GM19238 (cell line): ENCODE measurements around the gene RPIA.
"Not testable (repeated sequence)": the region's sequence is repeated elsewhere in the genome, so short reads cannot be mapped to it uniquely, and the experiment has no call there.

Experiments
- DNase-seq: peaks from one replicate; pipeline ENCODE4 v3.0.0; 2011; ENCODE audit warnings: low spot score; ENCODE audit not compliant: insufficient read length

The RPIA gene

GRCh38 chr2:88765889-88766481 is 74.5 kb downstream of the RPIA start:
- not testable (repeated sequence) for DNase-seq

GRCh38 chr2:88770016-88770415 is 78.5 kb downstream of the RPIA start:
- no peak for DNase-seq

GRCh38 chr2:88773233-88774028 is 82.0 kb downstream of the RPIA start:
- DNase-seq = not testable (repeated sequence)

GRCh38 chr2:88789213-88789612 is 97.7 kb downstream of the RPIA start:
- not testable (repeated sequence) for DNase-seq

GRCh38 chr2:88795932-88796331 is 104.5 kb downstream of the RPIA start:
- DNase-seq = not testable (repeated sequence)

GRCh38 chr2:88796523-88796922 is 105.0 kb downstream of the RPIA start:
- not testable (repeated sequence) for DNase-seq

- DNase-seq = not testable (repeated sequence)
Observed at GRCh38 chr2:88797164-88797563, 105.7 kb downstream of the RPIA start.
